Activated naive CD4-positive, alpha-beta T cell treated with anti-CD3 and anti-CD28 coated beads, Interleukin-2, amount 50 U/mL, for 24 hours (primary cell): Measurements from ENCODE around the gene KIRREL3.

Source experiments
- H3K27ac Mint-ChIP-seq: one replicate; pipeline ENCODE4 v1.8.0; 2021; ENCODE audit warnings: mild to moderate bottlenecking, mixed read lengths
- H3K27me3 Mint-ChIP-seq: one replicate; pipeline ENCODE4 v1.8.0; 2021; ENCODE audit warnings: mixed read lengths
- H3K36me3 Mint-ChIP-seq: one replicate; pipeline ENCODE4 v1.8.0; 2021; ENCODE audit warnings: mixed read lengths
- H3K4me1 Mint-ChIP-seq: one replicate; pipeline ENCODE4 v1.8.0; 2021; ENCODE audit warnings: mixed read lengths
- H3K4me3 Mint-ChIP-seq: one replicate; pipeline ENCODE4 v1.8.0; 2021; ENCODE audit warnings: mild to moderate bottlenecking, mixed read lengths
- H3K9me3 Mint-ChIP-seq: one replicate; pipeline ENCODE4 v1.8.0; 2021; ENCODE audit warnings: mixed read lengths

KIRREL3 gene

GRCh38 chr11:126433244-126433846 is 567.2 kb downstream of the KIRREL3 start:
- Mint-ChIP-seq H3K4me3 (no peak overlapping the region), H3K27ac (no peak overlapping the region), H3K9me3 (no peaks in the 10 kb centered on the region), H3K36me3 (no peaks in the 10 kb centered on the region), H3K27me3 (no peaks in the 10 kb centered on the region), H3K4me1 (no peaks in the 10 kb centered on the region)

- no peaks in the 10 kb centered on the region for H3K27me3 Mint-ChIP-seq
- no peak overlapping the region for H3K27ac Mint-ChIP-seq
- H3K9me3 Mint-ChIP-seq, result no peaks in the 10 kb centered on the region
- H3K4me3 Mint-ChIP-seq, result no peak overlapping the region
- no peaks in the 10 kb centered on the region for H3K36me3 Mint-ChIP-seq
- H3K4me1 Mint-ChIP-seq, result no peaks in the 10 kb centered on the region
Measured at GRCh38 chr11:126432525-126432924, 568.0 kb downstream of the KIRREL3 start.

- Mint-ChIP-seq H3K9me3 (no peaks in the 10 kb centered on the region), H3K27me3 (no peaks in the 10 kb centered on the region), H3K36me3 (no peaks in the 10 kb centered on the region), H3K4me1 (no peaks in the 10 kb centered on the region), H3K4me3 (no peak overlapping the region), H3K27ac (no peak overlapping the region)
Measured at GRCh38 chr11:126432065-126432461, 568.5 kb downstream of the KIRREL3 start.

GRCh38 chr11:126431401-126432064 is 569.0 kb downstream of the KIRREL3 start:
- Mint-ChIP-seq H3K9me3 (no peaks in the 10 kb centered on the region), H3K27me3 (no peaks in the 10 kb centered on the region), H3K36me3 (no peaks in the 10 kb centered on the region), H3K4me1 (no peaks in the 10 kb centered on the region), H3K27ac (no peak overlapping the region), H3K4me3 (no peak overlapping the region)

- no peaks in the 10 kb centered on the region for H3K4me1 Mint-ChIP-seq
- no peak overlapping the region for H3K27ac Mint-ChIP-seq
- no peaks in the 10 kb centered on the region for H3K9me3 Mint-ChIP-seq
- H3K4me3 Mint-ChIP-seq, result no peak overlapping the region
- H3K27me3 Mint-ChIP-seq, result no peaks in the 10 kb centered on the region
- no peaks in the 10 kb centered on the region for H3K36me3 Mint-ChIP-seq
Measured at GRCh38 chr11:126430581-126431335, 569.8 kb downstream of the KIRREL3 start.

- H3K36me3 Mint-ChIP-seq, result no peaks in the 10 kb centered on the region
- no peaks in the 10 kb centered on the region for H3K9me3 Mint-ChIP-seq
- H3K27ac Mint-ChIP-seq, result no peak overlapping the region
- H3K4me1 Mint-ChIP-seq, result no peaks in the 10 kb centered on the region
- no peaks in the 10 kb centered on the region for H3K27me3 Mint-ChIP-seq
- H3K4me3 Mint-ChIP-seq, result no peak overlapping the region
Measured at GRCh38 chr11:126426820-126427749, 573.5 kb downstream of the KIRREL3 start.

- no peaks in the 10 kb centered on the region for H3K9me3 Mint-ChIP-seq
- H3K4me1 Mint-ChIP-seq, result no peaks in the 10 kb centered on the region
- no peak overlapping the region for H3K27ac Mint-ChIP-seq
- H3K4me3 Mint-ChIP-seq, result no peak overlapping the region
- H3K36me3 Mint-ChIP-seq, result no peaks in the 10 kb centered on the region
- H3K27me3 Mint-ChIP-seq, result no peaks in the 10 kb centered on the region
Measured at GRCh38 chr11:126426106-126426505, 574.5 kb downstream of the KIRREL3 start.

GRCh38 chr11:126424471-126425039 is 576.0 kb downstream of the KIRREL3 start:
- Mint-ChIP-seq H3K27ac (no peak overlapping the region), H3K27me3 (peaks cover 5% of the 10 kb centered on the region), H3K4me3 (no peak overlapping the region), H3K36me3 (no peaks in the 10 kb centered on the region), H3K9me3 (no peaks in the 10 kb centered on the region), H3K4me1 (peaks cover 8% of the 10 kb centered on the region)

- no peak overlapping the region for H3K27ac Mint-ChIP-seq
- no peak overlapping the region for H3K4me3 Mint-ChIP-seq
- no peaks in the 10 kb centered on the region for H3K36me3 Mint-ChIP-seq
- H3K9me3 Mint-ChIP-seq, result no peaks in the 10 kb centered on the region
- peaks cover 5% of the 10 kb centered on the region for H3K27me3 Mint-ChIP-seq
- H3K4me1 Mint-ChIP-seq, result peaks cover 8% of the 10 kb centered on the region
Measured at GRCh38 chr11:126423743-126424142, 576.8 kb downstream of the KIRREL3 start.

GRCh38 chr11:126423154-126423553 is 577.4 kb downstream of the KIRREL3 start:
- H3K9me3 Mint-ChIP-seq, result no peaks in the 10 kb centered on the region
- no peaks in the 10 kb centered on the region for H3K36me3 Mint-ChIP-seq
- peaks cover 8% of the 10 kb centered on the region for H3K4me1 Mint-ChIP-seq
- H3K27me3 Mint-ChIP-seq, result peaks cover 7% of the 10 kb centered on the region
- H3K27ac Mint-ChIP-seq, result no peak overlapping the region
- H3K4me3 Mint-ChIP-seq, result no peak overlapping the region

GRCh38 chr11:126422446-126422845 is 578.1 kb downstream of the KIRREL3 start:
- H3K4me1 Mint-ChIP-seq, result peaks cover 8% of the 10 kb centered on the region
- peaks cover 7% of the 10 kb centered on the region for H3K27me3 Mint-ChIP-seq
- H3K4me3 Mint-ChIP-seq, result no peak overlapping the region
- H3K36me3 Mint-ChIP-seq, result no peaks in the 10 kb centered on the region
- no peaks in the 10 kb centered on the region for H3K9me3 Mint-ChIP-seq
- H3K27ac Mint-ChIP-seq, result no peak overlapping the region

GRCh38 chr11:126421271-126421671 is 579.3 kb downstream of the KIRREL3 start:
- Mint-ChIP-seq H3K27me3 (peaks cover 7% of the 10 kb centered on the region), H3K27ac (no peak overlapping the region), H3K36me3 (no peaks in the 10 kb centered on the region), H3K4me3 (no peak overlapping the region), H3K4me1 (peaks cover 10% of the 10 kb centered on the region), H3K9me3 (no peaks in the 10 kb centered on the region)

- Mint-ChIP-seq H3K9me3 (no peaks in the 10 kb centered on the region), H3K4me3 (no peak overlapping the region), H3K36me3 (no peaks in the 10 kb centered on the region), H3K4me1 (peaks cover 15% of the 10 kb centered on the region), H3K27ac (no peak overlapping the region), H3K27me3 (peaks cover 7% of the 10 kb centered on the region)
Measured at GRCh38 chr11:126420698-126421256, 579.8 kb downstream of the KIRREL3 start.

- peaks cover 16% of the 10 kb centered on the region for H3K4me1 Mint-ChIP-seq
- H3K4me3 Mint-ChIP-seq, result no peak overlapping the region
- H3K36me3 Mint-ChIP-seq, result no peaks in the 10 kb centered on the region
- H3K27ac Mint-ChIP-seq, result no peak overlapping the region
- H3K9me3 Mint-ChIP-seq, result no peaks in the 10 kb centered on the region
- H3K27me3 Mint-ChIP-seq, result peaks cover 7% of the 10 kb centered on the region
Measured at GRCh38 chr11:126419801-126420697, 580.5 kb downstream of the KIRREL3 start.
